Measurements from ENCODE around the gene HMGXB4. TPM values are rescaled to one million over a fixed set of nuclear protein-coding genes. Genes with fewer than 3 reads are reported as not detected.

HMGXB4 gene
- total RNA-seq, 4 donors from 2014 or later = 12.4 to 19.9 (median 17.0) TPM

- H3K4me1 ChIP-seq = peaks cover 33 to 59% (median 37%) of the 10 kb centered on the region in 4 donors
- intact Hi-C loops (cut with DNase I) = no loop called here
Observed at GRCh38 chr22:35306350-35306967, 49.2 kb downstream of the HMGXB4 start.

GRCh38 chr22:35307372-35307771, 50.1 kb downstream of the HMGXB4 start:
- peaks cover 0 to 15% (median 6%) of the 10 kb centered on the region in 4 donors for H3K36me3 ChIP-seq
- 80% methylated on average over 9 of the region's 9 CpGs for WGBS
- H3K27ac ChIP-seq (replicated peaks in 1 of 4) = no peak overlapping the region
- peaks cover 34 to 66% (median 39%) of the 10 kb centered on the region in 4 donors for H3K4me1 ChIP-seq
- TF ChIP-seq CTCF (IDR thresholded peaks at IDR 0.05) (no peak), POLR2AphosphoS5 (IDR thresholded peaks at IDR 0.05) (no peak), EP300 (IDR thresholded peaks at IDR 0.05) (no peak), POLR2A (IDR thresholded peaks at IDR 0.05; ENCODE audit: low read depth) (no peak)
- DNase-seq (ENCODE audit: extremely low spot score) = no peak
- H3K4me3 ChIP-seq = no peak overlapping the region
- H3K27me3 ChIP-seq = no peaks in the 10 kb centered on the region
- intact Hi-C loops (cut with DNase I) = no loop called here
- H3K9me3 ChIP-seq = no peaks in the 10 kb centered on the region

More at GRCh38 chr22:35306350-35306967, 49.2 kb downstream of the HMGXB4 start:
- TF ChIP-seq POLR2A (IDR thresholded peaks at IDR 0.05; ENCODE audit: low read depth) = no peak
- Histone ChIP-seq H3K27me3 (no peaks in the 10 kb centered on the region), H3K27ac (replicated peaks in 1 of 4) (no peak overlapping the region), H3K36me3 (peaks cover 0 to 15% (median 5%) of the 10 kb centered on the region in 4 donors), H3K9me3 (no peaks in the 10 kb centered on the region), H3K4me3 (no peak overlapping the region)
- no peak for DNase-seq (ENCODE audit: extremely low spot score)
- WGBS = 55% methylated on average over 4 of the region's 4 CpGs

GRCh38 chr22:35307892-35308291, 50.6 kb downstream of the HMGXB4 start:
- H3K4me3 ChIP-seq = no peak overlapping the region
- H3K36me3 ChIP-seq = peaks cover 0 to 15% (median 5%) of the 10 kb centered on the region in 4 donors
- no peaks in the 10 kb centered on the region for H3K9me3 ChIP-seq
- peaks cover 38 to 71% (median 40%) of the 10 kb centered on the region in 4 donors for H3K4me1 ChIP-seq
- no peaks in the 10 kb centered on the region for H3K27me3 ChIP-seq
- no peak for TF ChIP-seq POLR2AphosphoS5 (IDR thresholded peaks at IDR 0.05)
- H3K27ac ChIP-seq (replicated peaks in 1 of 4) = no peak overlapping the region
- 88% methylated on average over 7 of the region's 7 CpGs for WGBS
- no peak for DNase-seq (ENCODE audit: extremely low spot score)
- intact Hi-C loops (cut with DNase I) = no loop called here

- Histone ChIP-seq H3K4me1 (peaks cover 40 to 77% (median 47%) of the 10 kb centered on the region in 4 donors), H3K27me3 (no peaks in the 10 kb centered on the region), H3K9me3 (no peaks in the 10 kb centered on the region), H3K27ac (replicated peaks in 1 of 4) (no peak overlapping the region), H3K36me3 (peaks cover 0 to 15% (median 4%) of the 10 kb centered on the region in 4 donors), H3K4me3 (no peak overlapping the region)
- 94% methylated on average over 6 of the region's 6 CpGs for WGBS
- TF ChIP-seq CTCF (IDR thresholded peaks at IDR 0.05) (no peak), EP300 (IDR thresholded peaks at IDR 0.05) (no peak), POLR2AphosphoS5 (IDR thresholded peaks at IDR 0.05) (no peak), POLR2A (IDR thresholded peaks at IDR 0.05; ENCODE audit: low read depth) (no peak)
- intact Hi-C loops (cut with DNase I) = no loop called here
- DNase-seq (ENCODE audit: extremely low spot score) = no peak
Observed at GRCh38 chr22:35308480-35309021, 51.3 kb downstream of the HMGXB4 start.

GRCh38 chr22:35310556-35311550, 53.6 kb downstream of the HMGXB4 start:
- Histone ChIP-seq H3K4me3 (no peak overlapping the region), H3K36me3 (peaks cover 0 to 11% (median 7%) of the 10 kb centered on the region in 4 donors), H3K27ac (replicated peaks in 1 of 4) (no peak overlapping the region), H3K9me3 (no peaks in the 10 kb centered on the region), H3K4me1 (peaks cover 63 to 87% (median 64%) of the 10 kb centered on the region in 4 donors), H3K27me3 (no peaks in the 10 kb centered on the region)
- no peak for DNase-seq (ENCODE audit: extremely low spot score)
- TF ChIP-seq POLR2A (IDR thresholded peaks at IDR 0.05; ENCODE audit: low read depth) (no peak), POLR2AphosphoS5 (IDR thresholded peaks at IDR 0.05) (no peak), EP300 (IDR thresholded peaks at IDR 0.05) (no peak), CTCF (IDR thresholded peaks at IDR 0.05) (no peak)
- intact Hi-C loops (cut with DNase I) = no loop called here
- WGBS = 83% methylated on average over 17 of the region's 18 CpGs

Data from esophagus muscularis mucosa (tissue), 4 donors.